Measurements from ENCODE around the gene MDK.

- no peak for TF ChIP-seq CTCF (IDR thresholded peaks at IDR 0.05)
- no peak for TF ChIP-seq POLR2AphosphoS5 (IDR thresholded peaks at IDR 0.05)
Observed at GRCh38 chr11:46376258-46377050, 5.0 kb upstream of the MDK start.

All from gastroesophageal sphincter (tissue), 3 donors.